Measurements from ENCODE around the gene ZP1. TPM values are rescaled to one million over a fixed set of nuclear protein-coding genes. Genes with fewer than 3 reads are reported as not detected.

The ZP1 gene
- total and polyA plus RNA-seq, 2 of the 13 experiments (the other 11 are each of a cell fraction or from before 2014, with no cell fraction given) = 0.16 TPM; not detected in 1

DNA sequence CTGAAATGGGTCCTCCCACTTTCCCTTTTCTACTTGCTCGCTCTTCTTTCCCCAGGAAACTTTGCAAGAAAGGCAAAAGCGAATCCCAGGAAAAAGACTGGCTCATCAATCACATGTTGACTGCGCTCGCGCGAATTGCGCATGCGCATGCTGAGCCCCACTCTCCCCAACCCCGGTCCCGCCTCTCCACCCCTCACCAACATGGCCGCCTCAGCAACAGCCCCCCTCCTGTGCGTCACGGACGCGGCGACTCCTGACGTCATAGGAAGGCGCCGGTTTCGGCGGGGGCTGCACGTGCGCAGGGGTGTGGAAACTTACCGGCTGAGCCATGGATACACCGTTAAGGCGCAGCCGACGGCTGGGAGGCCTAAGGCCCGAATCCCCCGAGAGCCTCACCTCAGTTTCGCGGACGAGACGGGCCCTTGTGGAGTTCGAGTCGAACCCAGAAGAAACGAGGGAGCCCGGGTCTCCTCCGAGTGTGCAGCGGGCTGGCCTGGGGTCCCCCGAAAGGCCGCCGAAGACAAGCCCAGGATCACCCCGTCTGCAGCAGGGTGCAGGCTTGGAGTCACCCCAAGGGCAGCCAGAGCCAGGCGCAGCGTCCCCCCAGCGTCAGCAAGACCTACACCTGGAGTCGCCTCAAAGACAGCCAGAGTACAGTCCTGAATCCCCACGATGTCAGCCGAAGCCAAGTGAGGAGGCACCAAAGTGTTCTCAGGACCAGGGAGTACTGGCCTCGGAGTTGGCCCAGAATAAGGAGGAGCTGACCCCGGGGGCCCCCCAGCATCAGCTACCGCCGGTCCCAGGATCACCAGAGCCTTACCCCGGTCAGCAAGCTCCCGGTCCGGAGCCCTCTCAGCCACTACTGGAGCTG lies 25.3 kb upstream of the ZP1 start, which contains the start of gene CCDC86 (continued):
- TF ChIP-seq, protein P1, sequence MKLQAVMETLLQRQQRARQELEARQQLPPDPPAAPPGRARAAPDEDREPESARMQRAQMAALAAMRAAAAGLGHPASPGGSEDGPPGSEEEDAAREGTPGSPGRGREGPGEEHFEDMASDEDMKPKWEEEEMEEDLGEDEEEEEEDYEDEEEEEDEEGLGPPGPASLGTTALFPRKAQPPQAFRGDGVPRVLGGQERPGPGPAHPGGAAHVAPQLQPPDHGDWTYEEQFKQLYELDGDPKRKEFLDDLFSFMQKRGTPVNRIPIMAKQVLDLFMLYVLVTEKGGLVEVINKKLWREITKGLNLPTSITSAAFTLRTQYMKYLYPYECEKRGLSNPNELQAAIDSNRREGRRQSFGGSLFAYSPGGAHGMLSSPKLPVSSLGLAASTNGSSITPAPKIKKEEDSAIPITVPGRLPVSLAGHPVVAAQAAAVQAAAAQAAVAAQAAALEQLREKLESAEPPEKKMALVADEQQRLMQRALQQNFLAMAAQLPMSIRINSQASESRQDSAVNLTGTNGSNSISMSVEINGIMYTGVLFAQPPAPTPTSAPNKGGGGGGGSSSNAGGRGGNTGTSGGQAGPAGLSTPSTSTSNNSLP (IDR thresholded peaks at IDR 0.05; ENCODE audit: low read depth, low read length) = no peak
- TF ChIP-seq ZNF160 (CRISPR knock-in tag; IDR thresholded peaks at IDR 0.05) (peak; percentile 83; the same call in 1 of the 2 replicates), CBX1 (IDR thresholded peaks at IDR 0.05; ENCODE audit: low read depth) (peak; percentile 93), BHLHE40 (IDR thresholded peaks at IDR 0.05; ENCODE audit: low read length) (peak; percentile 100), CHD2 (IDR thresholded peaks at IDR 0.05; ENCODE audit: low read depth, low read length) (peak; percentile 31; the same call in 1 of the 2 replicates), ZNF543 (CRISPR knock-in tag; IDR thresholded peaks at IDR 0.05) (peak; percentile 76), KLF6 (CRISPR knock-in tag; IDR thresholded peaks at IDR 0.05) (peak; percentile 87), RFX1 (IDR thresholded peaks at IDR 0.05) (no peak), ZNF780A (CRISPR knock-in tag; IDR thresholded peaks at IDR 0.05) (no peak), ZNF367 (CRISPR knock-in tag; IDR thresholded peaks at IDR 0.05; ENCODE audit: borderline replicate concordance) (no peak), KDM2A (CRISPR knock-in tag; IDR thresholded peaks at IDR 0.05; ENCODE audit: borderline replicate concordance, low read depth) (peak; percentile 96), ZBTB21 (CRISPR knock-in tag; IDR thresholded peaks at IDR 0.05) (peak; percentile 99), ZNF556 (CRISPR knock-in tag; IDR thresholded peaks at IDR 0.05; ENCODE audit: borderline replicate concordance) (peak; percentile 85), HOXD1 (CRISPR knock-in tag; IDR thresholded peaks at IDR 0.05) (peak; percentile 90), FLYWCH1 (CRISPR knock-in tag; IDR thresholded peaks at IDR 0.05) (no peak), NR2F6 (IDR thresholded peaks at IDR 0.05) (no peak), NR2F6 (CRISPR knock-in tag; IDR thresholded peaks at IDR 0.05) (peak; percentile 51), ZNF703 (CRISPR knock-in tag; IDR thresholded peaks at IDR 0.05; ENCODE audit: borderline replicate concordance) (no peak), ARNTL (CRISPR knock-in tag; IDR thresholded peaks at IDR 0.05) (peak; percentile 97), TMF1 (CRISPR knock-in tag; IDR thresholded peaks at IDR 0.05; ENCODE audit: low read depth) (no peak)
- TF ChIP-seq, protein P2, sequence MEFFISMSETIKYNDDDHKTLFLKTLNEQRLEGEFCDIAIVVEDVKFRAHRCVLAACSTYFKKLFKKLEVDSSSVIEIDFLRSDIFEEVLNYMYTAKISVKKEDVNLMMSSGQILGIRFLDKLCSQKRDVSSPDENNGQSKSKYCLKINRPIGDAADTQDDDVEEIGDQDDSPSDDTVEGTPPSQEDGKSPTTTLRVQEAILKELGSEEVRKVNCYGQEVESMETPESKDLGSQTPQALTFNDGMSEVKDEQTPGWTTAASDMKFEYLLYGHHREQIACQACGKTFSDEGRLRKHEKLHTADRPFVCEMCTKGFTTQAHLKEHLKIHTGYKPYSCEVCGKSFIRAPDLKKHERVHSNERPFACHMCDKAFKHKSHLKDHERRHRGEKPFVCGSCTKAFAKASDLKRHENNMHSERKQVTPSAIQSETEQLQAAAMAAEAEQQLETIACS (CRISPR knock-in tag; IDR thresholded peaks at IDR 0.05) = peak; percentile 33; the same call in 1 of the 2 replicates
- TF ChIP-seq, protein P3, sequence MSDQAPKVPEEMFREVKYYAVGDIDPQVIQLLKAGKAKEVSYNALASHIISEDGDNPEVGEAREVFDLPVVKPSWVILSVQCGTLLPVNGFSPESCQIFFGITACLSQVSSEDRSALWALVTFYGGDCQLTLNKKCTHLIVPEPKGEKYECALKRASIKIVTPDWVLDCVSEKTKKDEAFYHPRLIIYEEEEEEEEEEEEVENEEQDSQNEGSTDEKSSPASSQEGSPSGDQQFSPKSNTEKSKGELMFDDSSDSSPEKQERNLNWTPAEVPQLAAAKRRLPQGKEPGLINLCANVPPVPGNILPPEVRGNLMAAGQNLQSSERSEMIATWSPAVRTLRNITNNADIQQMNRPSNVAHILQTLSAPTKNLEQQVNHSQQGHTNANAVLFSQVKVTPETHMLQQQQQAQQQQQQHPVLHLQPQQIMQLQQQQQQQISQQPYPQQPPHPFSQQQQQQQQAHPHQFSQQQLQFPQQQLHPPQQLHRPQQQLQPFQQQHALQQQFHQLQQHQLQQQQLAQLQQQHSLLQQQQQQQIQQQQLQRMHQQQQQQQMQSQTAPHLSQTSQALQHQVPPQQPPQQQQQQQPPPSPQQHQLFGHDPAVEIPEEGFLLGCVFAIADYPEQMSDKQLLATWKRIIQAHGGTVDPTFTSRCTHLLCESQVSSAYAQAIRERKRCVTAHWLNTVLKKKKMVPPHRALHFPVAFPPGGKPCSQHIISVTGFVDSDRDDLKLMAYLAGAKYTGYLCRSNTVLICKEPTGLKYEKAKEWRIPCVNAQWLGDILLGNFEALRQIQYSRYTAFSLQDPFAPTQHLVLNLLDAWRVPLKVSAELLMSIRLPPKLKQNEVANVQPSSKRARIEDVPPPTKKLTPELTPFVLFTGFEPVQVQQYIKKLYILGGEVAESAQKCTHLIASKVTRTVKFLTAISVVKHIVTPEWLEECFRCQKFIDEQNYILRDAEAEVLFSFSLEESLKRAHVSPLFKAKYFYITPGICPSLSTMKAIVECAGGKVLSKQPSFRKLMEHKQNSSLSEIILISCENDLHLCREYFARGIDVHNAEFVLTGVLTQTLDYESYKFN (CRISPR knock-in tag; conservative IDR thresholded peaks at IDR 0.05) = peak; percentile 44; the same call in 1 of the 2 replicates
- TF ChIP-seq, protein P4, sequence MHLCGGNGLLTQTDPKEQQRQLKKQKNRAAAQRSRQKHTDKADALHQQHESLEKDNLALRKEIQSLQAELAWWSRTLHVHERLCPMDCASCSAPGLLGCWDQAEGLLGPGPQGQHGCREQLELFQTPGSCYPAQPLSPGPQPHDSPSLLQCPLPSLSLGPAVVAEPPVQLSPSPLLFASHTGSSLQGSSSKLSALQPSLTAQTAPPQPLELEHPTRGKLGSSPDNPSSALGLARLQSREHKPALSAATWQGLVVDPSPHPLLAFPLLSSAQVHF (CRISPR knock-in tag; IDR thresholded peaks at IDR 0.05) = 0 out of 2 replicates have a peak, but pooled peaks have one; percentile 12
